Measurements from ENCODE around the gene PAPSS2.

PAPSS2 gene

GRCh38 chr10:87672551-87672950 lies 12.9 kb downstream of the PAPSS2 start:
- no peak for DNase-seq

- DNase-seq: no peak
Observed at GRCh38 chr10:87674943-87675342, 15.3 kb downstream of the PAPSS2 start.

- DNase-seq: no peak
Observed at GRCh38 chr10:87675396-87676376, 16.0 kb downstream of the PAPSS2 start.

GRCh38 chr10:87677595-87677994 lies 17.9 kb downstream of the PAPSS2 start:
- DNase-seq: no peak

- DNase-seq: no peak
Observed at GRCh38 chr10:87678302-87678701, 18.6 kb downstream of the PAPSS2 start.

- DNase-seq: no peak
Observed at GRCh38 chr10:87683356-87683755, 23.7 kb downstream of the PAPSS2 start.

GRCh38 chr10:87684001-87684638 lies 24.4 kb downstream of the PAPSS2 start:
- no peak for DNase-seq

- DNase-seq: no peak
Observed at GRCh38 chr10:87685832-87686574, 26.3 kb downstream of the PAPSS2 start.

- no peak for DNase-seq
Observed at GRCh38 chr10:87691506-87692070, 31.9 kb downstream of the PAPSS2 start.

GRCh38 chr10:87692956-87693484 lies 33.3 kb downstream of the PAPSS2 start:
- DNase-seq: no peak

- DNase-seq: no peak
Observed at GRCh38 chr10:87694011-87694794, 34.5 kb downstream of the PAPSS2 start.

GRCh38 chr10:87695074-87695473 lies 35.4 kb downstream of the PAPSS2 start:
- DNase-seq: no peak

GRCh38 chr10:87696922-87697745 lies 37.5 kb downstream of the PAPSS2 start:
- no peak for DNase-seq

GRCh38 chr10:87700031-87700796 lies 40.5 kb downstream of the PAPSS2 start:
- no peak for DNase-seq

GRCh38 chr10:87702260-87702972 lies 42.7 kb downstream of the PAPSS2 start:
- no peak for DNase-seq

GRCh38 chr10:87702973-87703294 lies 43.3 kb downstream of the PAPSS2 start:
- DNase-seq: no peak

GRCh38 chr10:87703771-87704170 lies 44.1 kb downstream of the PAPSS2 start:
- DNase-seq: no peak

GRCh38 chr10:87705339-87705738 lies 45.7 kb downstream of the PAPSS2 start:
- no peak for DNase-seq

- no peak for DNase-seq
Observed at GRCh38 chr10:87706731-87707130, 47.1 kb downstream of the PAPSS2 start.

- DNase-seq: no peak
Observed at GRCh38 chr10:87707254-87707653, 47.6 kb downstream of the PAPSS2 start.

Data from stimulated activated CD8-positive, alpha-beta memory T cell treated with anti-CD3 and anti-CD28 coated beads, Interleukin-4, amount 100 ng/mL, for 48 hours (primary cell).